Measurements from ENCODE around the gene TMEM190. TPM values are rescaled to one million over a fixed set of nuclear protein-coding genes. Genes with fewer than 3 reads are reported as not detected.

The TMEM190 gene
- total and polyA plus RNA-seq, 11 donors, result not detected

- ATAC-seq, result peak in 1 of 4 donors; percentile 16
These were observed 35.4 kb upstream of the TMEM190 start for GRCh38 chr19:55341171-55341588.

GRCh38 chr19:55341595-55342531 lies 34.8 kb upstream of the TMEM190 start:
- TF ChIP-seq CTCF (IDR thresholded peaks at IDR 0.05), result no peak
- TF ChIP-seq POLR2A (IDR thresholded peaks at IDR 0.05), result no peak
- intact Hi-C loops (cut with DNase I), result no loop called here
- H3K4me3 ChIP-seq, result peak overlapping the region in 5 of 12 donors; percentile 70 to 94 (median 83)
- no peaks in the 10 kb centered on the region for H3K27me3 ChIP-seq
- no peaks in the 10 kb centered on the region for H3K9me3 ChIP-seq
- peaks cover 0 to 36% (median 16%) of the 10 kb centered on the region in 12 donors for H3K4me1 ChIP-seq
- 84 to 94% (median 88%) methylated on average over 24 to 50 of the region's 50 CpGs for WGBS, 4 donors
- DNase-seq (no peak), ATAC-seq (no peak)
- peaks cover 0 to 32% (median 15%) of the 10 kb centered on the region in 9 donors for H3K36me3 ChIP-seq
- H3K27ac ChIP-seq, result no peak overlapping the region

More at GRCh38 chr19:55341171-55341588, 35.4 kb upstream of the TMEM190 start:
- H3K36me3 ChIP-seq, result peaks cover 0 to 26% (median 11%) of the 10 kb centered on the region in 9 donors
- no peak for TF ChIP-seq CTCF (IDR thresholded peaks at IDR 0.05)
- no peak for TF ChIP-seq POLR2A (IDR thresholded peaks at IDR 0.05)
- peak overlapping the region in 11 of 12 donors; percentile 52 to 94 (median 74) for H3K4me3 ChIP-seq
- no peaks in the 10 kb centered on the region for H3K9me3 ChIP-seq
- H3K27me3 ChIP-seq, result no peaks in the 10 kb centered on the region
- intact Hi-C loops (cut with DNase I), result no loop called here
- 3 to 12% (median 7%) methylated on average over 4 to 15 of the region's 15 CpGs for WGBS, 4 donors
- DNase-seq, result peak; percentile 73 to 83 (median 81)
- peaks cover 0 to 36% (median 16%) of the 10 kb centered on the region in 12 donors for H3K4me1 ChIP-seq
- H3K27ac ChIP-seq, result peak overlapping the region in 2 of 12 donors; percentile 29 to 94

- WGBS, 4 donors, result 83 to 87% (median 85%) methylated on average over 9 of the region's 9 CpGs
- Histone ChIP-seq H3K27ac (no peak overlapping the region), H3K36me3 (peaks cover 0 to 33% (median 15%) of the 10 kb centered on the region in 9 donors), H3K27me3 (no peaks in the 10 kb centered on the region), H3K4me3 (no peak overlapping the region), H3K9me3 (no peaks in the 10 kb centered on the region), H3K4me1 (peaks cover 0 to 28% (median 13%) of the 10 kb centered on the region in 12 donors)
- intact Hi-C loops (cut with DNase I), result loop anchor here in 1 of 10 donors (2.0 kb wide), 1 partner anchor 36 kb away; no protein-coding TSS in a partner anchor
- ATAC-seq, result no peak
- TF ChIP-seq CTCF (IDR thresholded peaks at IDR 0.05) (no peak), POLR2A (IDR thresholded peaks at IDR 0.05) (no peak)
- DNase-seq, result no peak
These were observed 32.2 kb upstream of the TMEM190 start for GRCh38 chr19:55344444-55344843.

All from heart left ventricle (tissue), 16 donors.